ENCODE measurements around the gene PRKAR2A.
"Not testable (repeated sequence)": the region's sequence is repeated elsewhere in the genome, so short reads cannot be mapped to it uniquely, and the experiment has no call there.

Gene PRKAR2A

DNA sequence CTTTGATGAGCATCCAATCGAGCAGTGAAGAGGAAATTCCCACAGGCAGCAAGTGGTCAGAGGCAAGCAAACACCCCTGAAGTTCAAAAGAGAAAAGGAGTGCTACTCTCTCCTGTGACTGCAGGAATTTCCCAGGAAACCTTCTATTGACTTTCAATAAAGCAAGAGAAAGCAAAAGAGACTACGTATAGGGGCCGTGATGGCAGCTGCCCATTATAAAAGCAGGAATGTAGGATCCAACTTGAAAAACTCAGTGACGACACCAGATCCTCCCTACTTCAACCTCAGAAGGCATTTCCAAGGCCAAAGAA is 77.5 kb downstream of the PRKAR2A start:
- no peak overlapping the region for H3K27ac Mint-ChIP-seq
- H3K4me1 Mint-ChIP-seq, result no peaks in the 10 kb centered on the region
- DNase-seq (ENCODE audit: low spot score in 2 of 2) (no peak), ATAC-seq (no peak)
- H3K4me3 Mint-ChIP-seq, result no peak overlapping the region
- peaks cover 48% of the 10 kb centered on the region for H3K36me3 Mint-ChIP-seq
- no peaks in the 10 kb centered on the region for H3K9me3 Mint-ChIP-seq

DNA sequence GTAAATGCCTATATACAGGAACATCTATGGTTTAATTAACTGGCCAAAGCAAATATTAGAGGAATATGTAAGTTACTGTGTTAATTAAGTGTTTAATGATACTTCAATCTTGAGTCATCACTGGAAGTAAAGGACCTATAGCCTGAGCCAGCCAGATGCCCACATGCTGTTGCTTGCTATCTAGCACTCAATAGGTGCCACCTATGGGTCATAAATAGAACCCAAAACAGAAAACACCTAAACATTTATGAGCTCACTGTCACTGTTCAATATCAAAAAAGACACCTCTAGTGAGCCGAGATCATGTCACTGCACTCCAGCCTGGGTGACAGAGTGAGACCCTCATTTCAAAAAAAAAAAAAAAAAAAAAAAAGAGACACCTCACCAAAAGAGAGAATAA is 82.3 kb downstream of the PRKAR2A start:
- no peak overlapping the region for H3K27ac Mint-ChIP-seq
- H3K4me3 Mint-ChIP-seq, result no peak overlapping the region
- H3K4me1 Mint-ChIP-seq, result no peaks in the 10 kb centered on the region
- peaks cover 60% of the 10 kb centered on the region for H3K36me3 Mint-ChIP-seq
- no peak for DNase-seq (ENCODE audit: low spot score in 2 of 2)
- no peaks in the 10 kb centered on the region for H3K9me3 Mint-ChIP-seq
- ATAC-seq, result peak; percentile 37

DNA sequence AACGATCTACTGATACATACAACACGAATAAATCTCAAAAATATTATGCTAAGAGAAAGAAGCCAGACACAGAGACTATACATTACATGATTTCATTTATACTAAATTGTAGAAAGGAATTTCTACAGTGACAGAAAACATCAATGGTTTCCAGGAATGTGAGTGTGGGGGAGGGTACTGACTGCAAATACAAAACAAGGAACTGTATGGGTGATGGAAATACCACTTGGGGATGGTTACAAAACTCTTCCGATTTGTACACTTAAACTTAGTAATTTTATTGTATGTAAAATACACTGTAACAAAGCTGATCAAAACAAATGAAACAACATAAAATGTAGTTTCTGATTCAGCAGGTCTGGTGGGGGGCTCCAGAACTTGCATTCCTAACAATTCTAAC is 84.9 kb downstream of the PRKAR2A start:
- Mint-ChIP-seq H3K4me3 (no peak overlapping the region), H3K27ac (peak overlapping the region; percentile 13), H3K4me1 (no peaks in the 10 kb centered on the region), H3K36me3 (peaks cover 73% of the 10 kb centered on the region), H3K9me3 (no peaks in the 10 kb centered on the region)
- no peak for DNase-seq (ENCODE audit: low spot score in 2 of 2)
- ATAC-seq, result no peak

DNA sequence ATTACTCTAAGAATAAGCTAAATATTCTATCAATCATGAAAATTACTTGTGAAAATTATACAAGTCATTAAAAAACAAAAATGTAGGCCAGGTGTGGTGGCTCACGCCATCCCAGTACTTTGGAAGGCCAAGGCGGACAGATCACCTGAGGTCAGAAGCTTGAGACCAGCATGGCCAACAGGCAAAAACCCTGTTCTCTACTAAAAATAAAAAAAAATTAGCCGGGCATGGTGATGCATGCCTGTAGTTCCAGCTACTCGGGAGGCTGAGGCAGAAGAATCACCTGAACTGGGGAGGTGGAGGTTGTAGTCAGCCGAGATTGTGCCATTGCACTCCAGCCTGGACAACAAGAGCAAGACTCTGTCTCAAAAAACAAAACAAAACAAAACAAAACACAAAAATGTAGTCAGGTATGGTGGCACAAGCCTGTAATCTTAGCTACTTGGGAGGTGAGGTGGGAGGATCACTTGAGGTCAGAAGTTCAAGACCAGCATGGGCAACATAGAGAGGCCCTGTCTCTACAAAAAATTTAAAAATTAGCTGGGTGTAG is 87.6 kb downstream of the PRKAR2A start:
- not testable (repeated sequence) for H3K9me3 Mint-ChIP-seq; H3K27ac Mint-ChIP-seq; DNase-seq (ENCODE audit: low spot score in 2 of 2); ATAC-seq; H3K4me1 Mint-ChIP-seq; H3K4me3 Mint-ChIP-seq
- peaks cover 73% of the 10 kb centered on the region for H3K36me3 Mint-ChIP-seq

DNA sequence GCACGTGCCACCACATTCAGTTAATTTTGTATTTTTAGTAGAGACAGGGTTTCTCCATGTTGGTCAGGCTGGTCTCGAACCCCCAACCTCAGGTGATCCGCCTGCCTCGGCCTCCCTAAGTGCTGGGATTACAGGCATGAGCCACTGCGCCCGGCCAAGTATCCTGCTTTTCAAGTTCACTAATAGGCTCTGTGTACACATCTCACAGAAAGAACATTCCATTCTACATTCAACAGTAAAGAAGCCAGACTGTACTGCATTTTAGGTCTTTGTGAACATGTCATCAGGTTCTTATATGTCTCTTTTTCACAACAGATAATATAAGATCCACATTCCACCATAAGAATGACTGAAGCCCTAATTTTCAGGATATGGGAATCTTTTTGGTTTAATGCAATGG is 88.1 kb downstream of the PRKAR2A start:
- peaks cover 73% of the 10 kb centered on the region for H3K36me3 Mint-ChIP-seq

DNA sequence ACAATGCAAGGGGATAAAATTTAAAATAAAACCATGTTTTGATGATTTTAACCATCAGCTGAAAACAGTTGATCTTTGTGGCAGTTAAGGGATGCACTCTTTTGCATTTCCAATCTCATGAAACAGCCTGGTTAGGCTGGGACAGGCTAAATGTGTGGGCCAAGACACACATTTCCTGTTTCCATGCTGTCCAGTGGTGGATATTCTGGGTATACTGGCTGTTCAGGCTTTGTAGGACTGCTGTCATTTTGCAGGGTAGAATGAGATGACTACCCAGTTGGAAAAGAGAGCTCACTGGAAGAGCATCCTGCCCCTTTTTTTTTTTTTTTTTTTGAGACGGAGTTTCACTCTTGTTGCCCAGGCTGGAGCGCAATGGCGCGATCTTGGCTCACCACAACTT is 88.6 kb downstream of the PRKAR2A start:
- H3K4me3 Mint-ChIP-seq, result no peak overlapping the region
- H3K27ac Mint-ChIP-seq, result no peak overlapping the region
- DNase-seq (ENCODE audit: low spot score in 2 of 2), result no peak
- H3K36me3 Mint-ChIP-seq, result peaks cover 70% of the 10 kb centered on the region
- no peaks in the 10 kb centered on the region for H3K9me3 Mint-ChIP-seq
- H3K4me1 Mint-ChIP-seq, result no peaks in the 10 kb centered on the region
- no peak for ATAC-seq

More for the DNA sequence above, 88.1 kb downstream of the PRKAR2A start:
- ATAC-seq; DNase-seq (ENCODE audit: low spot score in 2 of 2); H3K4me3 Mint-ChIP-seq; H3K27ac Mint-ChIP-seq; H3K9me3 Mint-ChIP-seq; H3K4me1 Mint-ChIP-seq: not testable (repeated sequence)

DNA sequence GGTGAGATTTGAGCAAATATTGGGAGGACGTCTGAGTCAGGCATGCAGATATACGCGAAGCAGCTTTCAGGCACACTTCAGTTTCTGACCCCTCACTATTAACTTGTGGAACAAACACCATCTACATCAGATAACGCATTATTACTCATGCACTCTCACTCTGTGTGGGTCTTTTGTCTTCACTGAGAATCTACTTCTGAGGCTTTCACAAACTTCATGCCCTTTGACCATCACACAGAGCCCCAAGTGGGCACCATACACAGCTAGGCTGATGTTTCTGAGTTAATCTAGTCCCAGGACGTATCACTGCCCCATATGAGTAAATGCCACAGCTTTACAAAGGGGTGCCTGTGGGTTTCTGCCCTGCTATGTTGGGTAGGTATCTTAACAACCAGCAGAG is 91.0 kb downstream of the PRKAR2A start:
- DNase-seq (ENCODE audit: low spot score in 2 of 2), result no peak
- Mint-ChIP-seq H3K9me3 (no peaks in the 10 kb centered on the region), H3K36me3 (peaks cover 60% of the 10 kb centered on the region), H3K4me3 (no peak overlapping the region), H3K27ac (peak overlapping the region; percentile 11), H3K4me1 (no peaks in the 10 kb centered on the region)
- peak; percentile 86 for ATAC-seq

DNA sequence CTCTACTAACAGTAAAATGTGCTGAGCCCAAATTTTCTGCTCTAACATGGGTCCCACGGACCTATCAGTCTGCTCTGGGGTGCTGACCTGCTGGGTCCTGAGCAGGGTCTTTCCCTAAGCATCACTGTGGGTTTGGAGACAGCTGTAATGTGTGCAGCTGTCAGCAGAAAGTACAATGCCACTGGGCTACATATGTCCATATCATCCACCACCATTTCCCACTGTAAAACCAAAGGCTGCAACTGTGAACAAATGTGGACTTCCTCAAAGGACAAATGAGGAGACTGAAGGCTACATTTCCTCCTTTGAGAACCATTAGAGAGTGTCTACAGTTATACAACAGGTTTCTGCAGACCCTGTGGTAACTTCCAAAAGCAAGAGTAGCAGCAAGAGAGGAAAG is 96.8 kb downstream of the PRKAR2A start:
- Mint-ChIP-seq H3K4me3 (no peak overlapping the region), H3K36me3 (peaks cover 70% of the 10 kb centered on the region), H3K4me1 (no peaks in the 10 kb centered on the region), H3K9me3 (no peaks in the 10 kb centered on the region), H3K27ac (no peak overlapping the region)
- ATAC-seq (no peak), DNase-seq (ENCODE audit: low spot score in 2 of 2) (no peak)

DNA sequence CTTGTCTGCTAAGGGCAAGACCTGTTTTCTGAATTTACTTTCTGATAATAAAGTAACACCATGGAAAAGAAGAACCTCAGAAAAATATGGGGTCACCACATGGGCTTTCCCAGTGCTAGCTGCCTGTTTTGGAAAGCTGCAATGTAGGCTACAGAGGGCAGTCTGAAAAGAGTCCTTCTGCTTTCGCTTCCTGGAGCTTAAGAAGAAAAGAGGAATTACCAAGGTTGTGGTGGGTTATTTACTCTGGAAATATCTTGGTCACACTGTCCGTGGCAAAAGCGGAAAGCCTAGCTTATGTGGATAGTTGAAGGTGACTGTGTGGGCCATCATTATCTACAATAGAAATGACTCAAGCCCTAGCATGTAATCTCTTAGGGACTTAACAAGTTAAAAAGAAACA is 98.9 kb downstream of the PRKAR2A start:
- Mint-ChIP-seq H3K4me3 (no peak overlapping the region), H3K36me3 (peaks cover 67% of the 10 kb centered on the region), H3K9me3 (no peaks in the 10 kb centered on the region), H3K27ac (no peak overlapping the region), H3K4me1 (no peaks in the 10 kb centered on the region)
- no peak for ATAC-seq
- DNase-seq (ENCODE audit: low spot score in 2 of 2), result no peak

DNA sequence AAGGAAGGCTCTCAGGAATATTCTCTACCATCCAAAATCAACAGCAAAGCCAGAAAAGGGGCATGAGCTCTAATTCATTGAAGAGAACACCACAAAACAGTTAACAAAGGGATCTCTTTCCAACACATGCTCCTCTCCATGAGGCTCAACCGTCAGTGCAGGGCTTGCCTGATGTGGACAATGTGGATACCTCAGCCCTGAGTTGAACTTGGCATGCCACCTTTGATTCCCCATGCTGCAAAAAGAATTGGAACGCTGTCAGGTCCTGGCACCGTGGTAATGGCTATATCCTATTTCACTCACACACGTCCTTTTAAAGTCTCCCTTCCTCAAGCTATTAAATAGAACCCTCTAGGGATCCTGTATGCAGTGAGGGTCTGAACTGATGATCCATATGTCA is 100.0 kb downstream of the PRKAR2A start:
- ATAC-seq (no peak), DNase-seq (ENCODE audit: low spot score in 2 of 2) (no peak)
- H3K36me3 Mint-ChIP-seq, result peaks cover 67% of the 10 kb centered on the region
- H3K9me3 Mint-ChIP-seq, result no peaks in the 10 kb centered on the region
- no peaks in the 10 kb centered on the region for H3K4me1 Mint-ChIP-seq
- H3K27ac Mint-ChIP-seq, result no peak overlapping the region
- H3K4me3 Mint-ChIP-seq, result no peak overlapping the region

DNA sequence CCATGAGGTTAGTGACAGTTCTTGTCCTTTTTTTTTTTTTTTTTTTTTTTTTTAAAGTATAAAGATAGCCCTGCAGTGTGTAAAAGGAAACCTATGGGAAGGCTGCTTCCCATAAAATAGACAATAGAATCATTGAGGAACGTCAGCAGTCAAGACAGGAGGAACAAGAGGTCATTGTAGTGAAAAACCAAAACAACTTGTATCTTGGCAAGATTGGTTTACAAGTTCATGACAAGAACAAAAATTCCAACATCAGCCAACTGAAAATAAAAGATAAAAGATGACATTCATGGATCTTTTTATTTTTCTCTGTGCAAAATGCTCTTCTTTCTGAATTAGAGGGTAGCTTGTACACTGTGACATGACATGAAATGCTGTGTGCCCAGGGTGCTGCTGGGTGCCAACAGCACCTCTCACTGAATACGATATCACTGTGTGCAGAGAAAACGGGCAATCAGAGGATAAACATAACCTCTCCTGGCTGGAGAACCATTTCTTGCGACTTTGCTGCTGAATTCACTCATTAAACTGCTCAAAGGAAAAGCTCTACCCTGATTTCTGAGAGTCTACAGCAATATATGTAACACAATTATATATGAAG is 100.6 kb downstream of the PRKAR2A start:
- H3K4me1 Mint-ChIP-seq, result no peaks in the 10 kb centered on the region
- H3K27ac Mint-ChIP-seq, result no peak overlapping the region
- DNase-seq (ENCODE audit: low spot score in 2 of 2) (no peak), ATAC-seq (no peak)
- H3K9me3 Mint-ChIP-seq, result no peaks in the 10 kb centered on the region
- H3K36me3 Mint-ChIP-seq, result peaks cover 63% of the 10 kb centered on the region
- H3K4me3 Mint-ChIP-seq, result no peak overlapping the region

DNA sequence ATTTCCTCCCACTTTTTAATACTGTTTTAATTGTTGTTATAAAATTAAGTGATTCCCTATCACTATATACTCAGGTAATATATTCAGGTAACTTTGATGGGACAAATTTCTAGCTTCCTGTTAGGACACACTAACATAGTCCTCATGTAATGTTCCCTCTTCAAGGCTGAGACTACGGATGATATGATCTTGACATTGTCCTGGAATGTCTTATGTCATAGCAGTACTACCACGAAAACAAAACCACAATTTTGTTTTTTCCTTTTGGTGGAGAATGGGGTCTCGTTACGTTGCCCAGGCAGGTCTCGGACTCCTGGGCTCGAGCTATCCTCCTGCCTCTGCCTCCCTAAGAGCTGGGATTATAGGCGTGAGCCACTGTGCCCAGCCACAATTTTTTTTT is 103.9 kb downstream of the PRKAR2A start:
- DNase-seq (ENCODE audit: low spot score in 2 of 2) (no peak), ATAC-seq (no peak)
- H3K27ac Mint-ChIP-seq, result no peak overlapping the region
- H3K4me1 Mint-ChIP-seq, result no peaks in the 10 kb centered on the region
- H3K4me3 Mint-ChIP-seq, result no peak overlapping the region
- H3K9me3 Mint-ChIP-seq, result no peaks in the 10 kb centered on the region
- H3K36me3 Mint-ChIP-seq, result peaks cover 31% of the 10 kb centered on the region

DNA sequence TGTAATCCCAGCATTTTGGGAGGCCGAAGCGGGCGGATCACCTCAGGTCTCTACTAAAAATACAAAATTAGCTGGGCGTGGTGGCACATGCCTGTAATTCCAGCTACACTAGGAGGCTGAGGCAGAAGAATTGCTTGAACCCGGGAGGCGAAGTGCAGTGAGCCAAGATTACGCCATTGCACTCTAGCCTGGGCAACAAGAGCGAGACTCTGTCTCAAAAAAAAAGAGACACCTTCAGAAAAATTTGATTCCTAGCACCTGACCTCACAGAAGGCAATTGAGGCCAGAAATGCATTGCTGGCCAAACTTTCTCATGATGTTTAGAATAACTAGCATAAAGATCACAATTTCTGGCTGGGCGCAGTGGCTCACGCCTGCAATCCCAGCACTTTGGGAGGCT is 106.4 kb downstream of the PRKAR2A start:
- ATAC-seq; H3K4me3 Mint-ChIP-seq; H3K4me1 Mint-ChIP-seq; DNase-seq (ENCODE audit: low spot score in 2 of 2); H3K27ac Mint-ChIP-seq; H3K9me3 Mint-ChIP-seq: not testable (repeated sequence)
- H3K36me3 Mint-ChIP-seq, result peaks cover 14% of the 10 kb centered on the region

DNA sequence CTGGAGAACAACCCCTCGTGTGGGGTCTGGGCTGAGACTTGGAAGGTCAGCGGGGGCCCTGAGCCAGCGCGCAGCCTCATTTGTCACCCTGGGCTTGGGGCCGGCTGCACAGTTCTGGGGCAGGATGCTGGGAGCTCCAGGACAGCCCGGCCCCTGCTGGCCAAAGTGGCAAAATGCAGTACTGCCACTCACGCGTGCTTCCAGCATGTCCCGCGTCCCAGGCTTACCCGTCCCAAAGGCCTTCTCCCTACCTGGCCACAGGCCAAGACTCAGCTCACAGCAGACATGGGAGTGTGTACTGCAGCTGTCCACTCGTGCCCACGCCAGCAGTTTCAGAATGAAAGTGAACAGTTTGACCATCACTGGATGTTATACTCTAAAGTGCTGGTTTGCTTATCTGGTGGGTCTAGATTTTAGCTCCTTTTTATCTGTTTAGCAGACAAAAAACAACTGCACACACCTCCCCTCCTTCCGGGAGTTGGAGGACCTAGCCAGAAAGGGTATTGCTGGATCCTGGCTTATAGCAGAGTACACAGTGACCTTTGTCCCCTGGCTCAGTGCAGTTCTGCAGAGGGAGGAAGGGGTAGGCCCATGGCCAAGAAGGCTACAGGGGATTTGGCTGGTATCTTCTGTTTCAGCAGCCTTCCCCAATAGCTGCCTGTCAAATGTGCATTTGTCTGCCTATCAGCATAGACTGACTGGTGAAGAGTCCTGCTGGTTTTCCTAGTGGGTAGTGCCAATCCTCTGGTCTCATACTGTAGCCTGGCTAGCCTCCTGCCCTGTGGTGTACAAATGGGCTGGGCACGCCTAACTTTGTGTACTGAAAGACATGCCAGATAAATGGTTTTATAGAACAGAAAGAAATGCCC is 107.5 kb downstream of the PRKAR2A start:
- H3K4me3 Mint-ChIP-seq, result no peak overlapping the region

DNA sequence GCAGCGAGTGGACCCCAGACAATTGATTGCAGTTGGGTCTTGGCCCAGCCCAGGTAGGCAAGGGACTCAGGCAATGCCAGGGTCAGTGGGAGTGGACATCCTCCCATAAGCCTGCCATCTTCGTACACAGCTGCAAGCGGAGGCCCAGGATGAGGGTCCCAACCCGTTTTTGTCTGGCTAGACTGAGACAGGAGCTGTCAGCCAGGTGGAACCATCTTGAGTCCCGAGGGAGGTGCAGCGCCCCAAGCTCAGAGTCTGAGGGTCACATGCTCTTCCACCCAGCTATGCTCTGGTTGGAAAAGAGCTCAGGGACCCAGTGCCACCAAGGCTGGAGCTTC is 108.1 kb downstream of the PRKAR2A start:
- H3K36me3 Mint-ChIP-seq, result no peaks in the 10 kb centered on the region
- H3K4me1 Mint-ChIP-seq, result no peaks in the 10 kb centered on the region
- DNase-seq (ENCODE audit: low spot score in 2 of 2), result no peak
- peak; percentile 25 for ATAC-seq
- no peak overlapping the region for H3K27ac Mint-ChIP-seq
- H3K4me3 Mint-ChIP-seq, result no peak overlapping the region
- no peaks in the 10 kb centered on the region for H3K9me3 Mint-ChIP-seq

More for the DNA sequence above, 107.5 kb downstream of the PRKAR2A start:
- H3K9me3 Mint-ChIP-seq, result no peaks in the 10 kb centered on the region
- DNase-seq (ENCODE audit: low spot score in 2 of 2), result peak; percentile 35 to 74
- no peaks in the 10 kb centered on the region for H3K4me1 Mint-ChIP-seq
- peaks cover 5% of the 10 kb centered on the region for H3K36me3 Mint-ChIP-seq
- ATAC-seq, result peak; percentile 90
- H3K27ac Mint-ChIP-seq, result no peak overlapping the region

DNA sequence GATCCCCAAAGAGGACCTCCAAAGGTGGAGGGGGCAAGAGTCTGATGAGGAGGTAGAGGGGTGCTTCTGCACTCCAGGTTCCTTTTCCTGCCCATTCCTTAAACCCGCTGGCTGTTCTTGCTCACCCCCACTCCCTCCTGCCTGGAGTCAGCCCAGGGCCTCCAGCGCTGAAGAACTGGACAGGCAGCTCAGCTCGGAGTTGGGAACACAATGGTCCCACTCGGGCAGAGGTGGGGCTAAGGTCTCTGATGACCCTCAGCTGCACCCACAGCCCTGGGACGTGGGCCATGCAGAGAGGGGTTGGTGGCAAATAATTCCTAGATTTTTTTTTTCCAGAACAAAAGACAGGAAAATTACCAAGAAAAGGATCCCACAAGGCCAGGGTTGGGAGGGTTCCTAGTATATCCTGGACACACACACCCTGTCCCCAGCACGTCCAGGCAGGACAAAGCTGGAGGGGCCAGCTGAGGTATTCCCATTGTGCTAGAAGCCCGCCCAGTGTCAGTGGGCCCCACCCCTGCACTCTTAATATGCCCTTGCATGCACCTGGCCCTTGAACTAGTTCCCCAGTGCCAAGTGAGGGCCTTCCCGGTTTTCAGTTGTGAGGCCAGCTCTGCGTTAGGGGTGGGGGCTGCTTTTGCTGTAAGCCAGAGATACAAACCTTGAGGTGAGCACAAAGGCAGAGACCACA is 108.6 kb downstream of the PRKAR2A start:
- Mint-ChIP-seq H3K9me3 (no peaks in the 10 kb centered on the region), H3K36me3 (no peaks in the 10 kb centered on the region), H3K27ac (no peak overlapping the region), H3K4me1 (no peaks in the 10 kb centered on the region), H3K4me3 (no peak overlapping the region)
- ATAC-seq (no peak), DNase-seq (ENCODE audit: low spot score in 2 of 2) (no peak)
